Mesodermal cell (in vitro differentiated cells): ENCODE measurements around the gene NEIL3.

Source experiments
- H3K27ac ChIP-seq: 2 replicates; pipeline ENCODE4 v1.7.0; 2013; ENCODE audit warnings: mild to moderate bottlenecking, low read depth, low read length, moderate library complexity; ENCODE audit not compliant: severe bottlenecking
- H3K36me3 ChIP-seq: 2 replicates; pipeline ENCODE4 v1.7.1; 2013; ENCODE audit warnings: mild to moderate bottlenecking, low read length, moderate library complexity; ENCODE audit not compliant: control insufficient read depth, insufficient read depth
- H3K4me1 ChIP-seq: one replicate; pipeline ENCODE4 v1.7.1; 2013; ENCODE audit warnings: mild to moderate bottlenecking, low read length; ENCODE audit not compliant: insufficient read depth, control insufficient read depth, poor library complexity, severe bottlenecking
- H3K4me3 ChIP-seq: 2 replicates; pipeline ENCODE4 v1.7.0; 2013; ENCODE audit warnings: low read length, control low read depth, mild to moderate bottlenecking; ENCODE audit not compliant: insufficient read depth, poor library complexity, severe bottlenecking; ENCODE audit errors: extremely low read depth
- H3K9me3 ChIP-seq: 2 replicates; pipeline ENCODE4 v1.7.1; 2013; ENCODE audit warnings: mild to moderate bottlenecking, low read length, moderate library complexity; ENCODE audit not compliant: control insufficient read depth
- WGBS, 2 experiments: methylation state at CpG; one replicate each; pipeline ENCODE4 v1.1.5; 2013; ENCODE audit warnings: missing lambda C conversion rate in 2 of 2; ENCODE audit not compliant: insufficient coverage in 2 of 2; 5-methylcytosine and 5-hydroxymethylcytosine counted together

NEIL3 gene

DNA sequence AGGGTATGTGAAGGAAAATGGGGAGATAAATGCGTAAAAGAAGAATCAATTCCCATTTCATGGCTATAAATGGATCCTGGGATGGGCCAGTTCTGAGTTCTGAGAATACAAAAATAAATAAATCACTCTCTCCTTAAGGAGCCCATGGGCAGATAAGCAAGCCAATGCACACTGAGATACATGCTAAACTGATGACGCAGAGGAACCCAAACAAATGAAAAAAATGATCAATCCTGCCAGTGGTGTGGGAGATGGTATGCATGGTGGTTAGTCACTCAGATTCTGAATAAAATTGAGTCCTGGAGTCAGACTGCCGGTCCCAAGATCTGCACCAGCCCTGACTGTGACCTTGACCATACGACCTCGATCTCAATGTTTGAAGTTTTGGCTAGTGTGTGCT, 59.7 kb downstream of the NEIL3 start:
- no peak overlapping the region for H3K4me3 ChIP-seq
- H3K27ac ChIP-seq: no peak overlapping the region
- no peaks in the 10 kb centered on the region for H3K36me3 ChIP-seq
- H3K4me1 ChIP-seq: no peaks in the 10 kb centered on the region
- H3K9me3 ChIP-seq: no peaks in the 10 kb centered on the region
- WGBS, 2 experiments: 93 to 95% methylated on average over 3 to 4 of the region's 5 CpGs

DNA sequence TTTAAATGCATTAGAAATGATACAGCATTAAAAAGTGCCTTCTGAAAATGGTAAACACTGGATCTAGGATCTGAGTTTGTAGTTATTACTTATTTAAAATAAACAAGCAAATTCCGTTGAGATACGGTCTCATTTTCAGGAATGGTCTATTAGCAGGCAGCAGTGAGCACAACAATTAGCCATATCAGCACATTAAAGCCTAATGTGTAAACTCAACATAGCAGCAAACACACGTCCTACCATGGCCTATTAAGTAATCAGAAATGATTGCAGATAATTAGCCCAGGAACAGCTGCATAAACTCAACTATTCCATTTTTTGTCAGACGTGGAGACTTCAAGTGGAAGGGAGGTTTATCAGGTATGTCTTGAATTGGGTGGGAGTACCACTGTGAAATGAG, 61.8 kb downstream of the NEIL3 start:
- Histone ChIP-seq H3K36me3 (no peaks in the 10 kb centered on the region), H3K27ac (no peak overlapping the region), H3K4me3 (no peak overlapping the region), H3K9me3 (no peaks in the 10 kb centered on the region), H3K4me1 (no peaks in the 10 kb centered on the region)
- 100% methylated on average over 1 of the region's 4 CpGs; no CpG with 5 or more reads in 1 of the 2 experiments for WGBS, 2 experiments

DNA sequence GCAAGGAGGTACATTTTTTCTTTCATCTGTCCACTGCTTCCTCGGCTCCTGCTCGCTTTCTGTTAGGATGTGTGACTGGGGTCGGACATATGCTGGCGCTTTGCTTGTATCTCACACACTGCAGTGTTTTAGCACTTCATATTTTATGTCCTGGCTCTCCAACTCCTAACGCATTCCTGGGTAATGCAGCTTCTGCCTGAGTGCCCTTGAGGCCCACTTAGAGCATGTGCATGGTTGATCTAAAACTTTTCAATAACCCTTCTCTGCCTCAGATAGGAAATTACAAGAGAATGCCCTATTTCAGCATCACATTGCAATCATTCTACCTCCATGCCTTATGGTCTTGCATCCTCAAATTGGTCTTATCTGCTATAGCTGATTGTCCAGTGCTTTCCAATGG, 65.3 kb downstream of the NEIL3 start:
- Histone ChIP-seq H3K27ac (no peak overlapping the region), H3K9me3 (no peaks in the 10 kb centered on the region), H3K4me3 (no peak overlapping the region), H3K36me3 (no peaks in the 10 kb centered on the region), H3K4me1 (no peaks in the 10 kb centered on the region)
- WGBS, 2 experiments: 95 to 98% methylated on average over 3 to 5 of the region's 5 CpGs

DNA sequence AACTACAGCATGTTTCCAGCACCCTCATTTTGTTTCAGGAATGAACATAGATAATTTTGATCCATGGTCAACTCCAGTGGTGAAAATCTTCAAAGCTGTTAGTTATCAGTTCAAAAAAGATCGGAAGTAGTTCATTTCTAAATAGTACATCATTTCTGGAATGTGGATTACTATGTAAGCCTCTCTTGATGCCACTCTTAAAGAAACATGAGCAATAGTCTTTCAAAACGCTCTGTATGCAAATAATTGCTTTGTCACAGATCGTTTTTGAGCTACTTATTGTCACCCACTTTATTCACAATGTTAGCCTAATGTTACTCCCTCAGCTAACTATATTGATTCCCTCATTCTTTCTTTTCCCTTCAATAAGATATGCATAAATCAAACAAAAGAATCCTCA, 65.7 kb downstream of the NEIL3 start:
- Histone ChIP-seq H3K4me3 (no peak overlapping the region), H3K4me1 (no peaks in the 10 kb centered on the region), H3K36me3 (no peaks in the 10 kb centered on the region), H3K27ac (no peak overlapping the region), H3K9me3 (no peaks in the 10 kb centered on the region)
- 49 to 64% methylated on average over 2 to 3 of the region's 3 CpGs for WGBS, 2 experiments

DNA sequence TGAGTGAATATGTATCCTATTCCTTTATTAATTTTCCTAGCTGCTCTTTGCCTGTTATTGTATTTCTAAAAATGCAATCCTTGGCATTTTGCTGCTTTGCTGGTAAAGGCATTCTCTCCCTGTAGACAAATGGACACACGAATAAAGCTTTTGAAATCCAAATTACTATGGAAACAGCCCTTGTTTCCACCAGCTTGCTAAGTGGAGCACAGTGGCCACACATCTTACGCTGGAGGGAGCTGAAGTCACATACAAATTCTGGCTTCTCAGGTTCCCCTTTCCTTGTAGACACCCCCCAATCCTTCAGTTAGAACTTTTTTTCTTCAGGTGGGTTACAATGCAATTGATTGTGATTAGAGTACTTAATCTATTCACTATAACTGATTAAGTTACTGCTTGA, 66.3 kb downstream of the NEIL3 start:
- Histone ChIP-seq H3K9me3 (no peaks in the 10 kb centered on the region), H3K4me3 (no peak overlapping the region), H3K4me1 (no peaks in the 10 kb centered on the region), H3K27ac (no peak overlapping the region), H3K36me3 (no peaks in the 10 kb centered on the region)
- 73 to 81% methylated on average over 2 of the region's 2 CpGs for WGBS, 2 experiments

DNA sequence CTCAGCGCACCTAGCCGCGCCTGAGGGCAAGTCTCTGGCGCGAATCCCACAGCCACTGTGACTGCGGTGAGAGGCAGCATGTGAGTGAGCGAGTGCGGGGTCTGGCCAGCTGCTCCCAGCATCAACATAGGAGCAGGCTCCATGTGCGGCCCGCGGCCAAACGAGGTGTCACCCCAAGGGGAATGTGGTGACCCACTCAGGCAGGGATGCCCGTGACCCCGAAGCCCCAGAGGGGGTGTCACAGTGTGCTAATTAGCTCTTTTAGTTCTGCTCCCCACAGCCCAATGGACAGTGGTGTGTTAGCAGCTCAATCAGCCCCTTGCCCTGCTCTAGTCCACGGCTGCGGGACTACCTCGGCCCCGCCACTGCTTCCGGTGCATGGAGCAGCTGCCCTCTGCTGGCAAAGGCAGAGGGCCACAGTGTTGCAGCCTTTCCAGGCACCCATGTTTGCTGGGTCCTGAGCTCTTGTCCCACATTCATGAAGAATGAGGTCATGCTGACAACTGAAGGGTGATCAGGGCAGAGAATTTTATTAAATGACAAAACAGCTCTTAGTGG, 71.1 kb downstream of the NEIL3 start:
- Histone ChIP-seq H3K4me1 (no peaks in the 10 kb centered on the region), H3K27ac (no peak overlapping the region), H3K9me3 (no peaks in the 10 kb centered on the region), H3K36me3 (no peaks in the 10 kb centered on the region), H3K4me3 (no peak overlapping the region)
- WGBS, 2 experiments: 96% methylated on average over 18 of the region's 19 CpGs

DNA sequence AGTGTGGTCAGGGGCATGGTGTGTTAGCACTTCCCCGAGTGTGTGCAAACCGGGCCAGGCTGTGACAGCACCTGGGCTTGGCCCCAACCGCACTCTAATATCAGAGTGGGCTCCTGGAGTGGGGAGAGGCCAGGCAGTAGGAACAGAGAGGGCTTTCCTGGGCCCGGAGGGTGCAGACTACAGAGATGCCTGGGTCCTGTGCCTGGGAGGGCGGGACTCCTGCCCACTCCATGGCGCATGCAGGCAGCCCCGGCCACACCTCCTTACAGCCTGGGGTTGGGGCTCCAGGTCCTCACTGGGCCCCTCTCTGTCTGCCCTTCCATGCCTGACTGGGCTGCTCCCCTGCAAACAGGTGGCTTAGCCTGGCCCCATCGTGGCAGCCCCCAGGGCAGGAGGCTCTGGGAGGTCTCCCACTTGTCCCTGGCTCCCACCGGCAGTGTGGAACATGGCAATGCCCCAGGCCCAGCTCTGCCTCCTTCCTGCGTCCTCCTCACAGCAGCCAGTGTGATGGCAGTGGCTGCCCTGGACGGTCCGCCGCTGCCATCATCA, 72.2 kb downstream of the NEIL3 start:
- H3K27ac ChIP-seq: no peak overlapping the region
- 90 to 93% methylated on average over 3 to 10 of the region's 13 CpGs for WGBS, 2 experiments

DNA sequence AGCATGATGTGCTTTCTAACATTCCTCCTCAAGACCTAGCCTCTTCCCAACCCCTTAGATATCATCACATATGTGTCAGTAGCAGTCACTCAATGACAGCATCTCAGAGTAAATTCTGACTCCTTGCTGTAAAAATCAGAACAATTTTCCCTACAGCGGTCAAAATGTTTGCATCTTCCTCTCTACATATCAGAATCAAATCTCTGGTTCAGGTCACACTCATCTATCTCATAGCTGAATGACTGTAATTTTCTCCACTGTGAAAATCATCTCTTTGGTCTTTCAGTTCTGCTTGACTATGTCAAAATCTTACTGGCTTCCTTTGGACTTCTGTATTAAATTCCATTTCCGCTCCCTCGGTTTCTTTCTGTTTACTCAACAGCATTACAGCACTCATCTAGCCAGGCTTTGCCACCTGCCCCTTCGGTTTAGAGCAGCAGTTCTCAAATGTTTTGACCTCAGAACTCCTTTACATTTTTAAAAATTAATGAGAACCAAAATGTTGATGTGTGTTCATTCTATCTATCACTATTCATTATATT, 75.3 kb downstream of the NEIL3 start:
- no peak overlapping the region for H3K4me3 ChIP-seq
- H3K4me1 ChIP-seq: no peaks in the 10 kb centered on the region
- H3K9me3 ChIP-seq: no peaks in the 10 kb centered on the region
- H3K27ac ChIP-seq: no peak overlapping the region
- no peaks in the 10 kb centered on the region for H3K36me3 ChIP-seq
- 98 to 100% methylated on average over 3 of the region's 4 CpGs for WGBS, 2 experiments

More for the DNA sequence above, 72.2 kb downstream of the NEIL3 start:
- no peaks in the 10 kb centered on the region for H3K4me1 ChIP-seq
- no peaks in the 10 kb centered on the region for H3K36me3 ChIP-seq
- H3K9me3 ChIP-seq: no peaks in the 10 kb centered on the region
- no peak overlapping the region for H3K4me3 ChIP-seq

DNA sequence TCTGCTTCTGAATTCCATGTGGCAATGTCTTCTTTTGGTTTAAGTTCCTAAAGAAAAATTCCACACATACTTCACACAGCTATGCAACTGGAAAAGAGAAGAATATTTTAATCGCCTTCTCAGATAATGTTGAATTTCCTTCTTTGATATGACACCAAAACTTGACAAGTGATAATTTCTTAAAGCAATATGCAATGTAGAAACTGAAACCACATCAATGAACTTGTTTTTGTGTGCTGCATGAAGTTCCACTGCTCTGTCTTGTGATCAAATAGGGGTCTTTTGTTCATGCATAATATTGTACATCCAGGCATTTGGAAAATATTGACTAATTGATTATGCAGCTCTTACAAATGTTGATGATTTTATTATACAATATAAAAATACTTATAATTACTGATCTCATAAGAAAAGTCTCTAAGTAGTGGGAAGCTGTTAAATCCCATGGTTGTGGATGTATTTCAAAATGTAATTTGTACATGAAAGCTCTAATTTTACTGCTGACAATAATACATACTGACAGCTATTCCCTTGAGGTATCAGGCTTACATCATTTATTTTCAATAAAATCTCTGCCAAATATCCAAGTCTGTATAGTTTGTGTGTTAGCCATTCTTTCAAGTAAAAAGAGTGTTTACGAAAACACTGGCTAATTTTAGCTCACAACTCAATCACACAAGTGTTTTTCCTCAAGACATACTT, 76.1 kb downstream of the NEIL3 start:
- Histone ChIP-seq H3K9me3 (no peaks in the 10 kb centered on the region), H3K27ac (no peak overlapping the region), H3K4me3 (no peak overlapping the region), H3K36me3 (no peaks in the 10 kb centered on the region), H3K4me1 (no peaks in the 10 kb centered on the region)
- WGBS, 2 experiments: no CpG with 5 or more reads among the region's 2 CpGs

DNA sequence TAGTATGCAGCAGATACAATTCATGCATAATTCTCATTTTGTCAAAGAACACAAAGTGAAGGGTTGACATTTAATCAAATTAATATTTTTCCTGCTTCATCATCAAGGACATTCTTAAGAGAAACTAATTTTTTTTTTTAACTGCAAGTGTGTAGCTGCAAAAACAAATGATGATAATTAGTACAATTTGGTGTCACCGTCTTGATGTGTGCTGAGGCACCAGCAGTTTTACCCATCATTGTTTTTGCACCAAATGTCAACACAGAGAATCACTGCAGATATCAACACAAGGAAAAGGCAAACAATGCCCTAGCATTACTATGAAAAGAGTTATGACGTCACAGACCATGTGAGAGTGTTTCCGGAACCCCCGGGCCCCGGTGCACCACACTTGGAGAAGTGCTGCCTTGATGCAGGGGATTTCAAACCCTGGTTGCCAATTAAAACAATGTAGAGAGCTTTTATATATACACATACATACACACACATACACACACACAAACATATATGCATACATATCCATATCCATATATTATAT, 76.7 kb downstream of the NEIL3 start:
- H3K4me3 ChIP-seq: no peak overlapping the region

DNA sequence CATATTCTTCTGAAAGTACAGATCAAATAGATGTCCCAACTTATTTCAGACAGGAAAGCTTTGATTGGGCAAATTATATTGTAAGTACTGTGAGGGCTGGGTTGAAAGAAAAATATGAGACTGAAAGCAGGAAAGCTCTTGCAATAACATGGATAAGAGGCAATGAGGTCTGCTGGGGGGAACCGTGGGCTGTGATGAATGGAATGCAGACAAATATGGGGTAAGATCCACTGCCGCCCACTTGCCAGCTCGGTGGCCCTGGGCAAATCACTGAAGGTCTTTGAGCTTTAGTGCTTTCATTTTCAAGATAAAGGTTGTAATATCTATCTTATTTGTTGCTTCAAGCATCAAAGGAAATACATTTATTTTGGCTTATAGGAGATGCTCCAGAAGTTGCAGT, 81.6 kb downstream of the NEIL3 start:
- Histone ChIP-seq H3K4me1 (no peaks in the 10 kb centered on the region), H3K4me3 (no peak overlapping the region), H3K36me3 (no peaks in the 10 kb centered on the region), H3K27ac (no peak overlapping the region), H3K9me3 (no peaks in the 10 kb centered on the region)
- WGBS, 2 experiments: 89 to 94% methylated on average over 2 of the region's 3 CpGs

More for the DNA sequence above, 76.7 kb downstream of the NEIL3 start:
- no peaks in the 10 kb centered on the region for H3K36me3 ChIP-seq
- H3K9me3 ChIP-seq: no peaks in the 10 kb centered on the region
- no peak overlapping the region for H3K27ac ChIP-seq
- WGBS, 2 experiments: 92 to 100% methylated on average over 2 to 4 of the region's 5 CpGs
- H3K4me1 ChIP-seq: no peaks in the 10 kb centered on the region
